Brain pericyte (primary cell): ENCODE data around the gene FBXO17.
"Not testable (repeated sequence)": the region's sequence is repeated elsewhere in the genome, so short reads cannot be mapped to it uniquely, and the experiment has no call there.

Source experiments
- DNase-seq: peaks from one replicate; pipeline ENCODE4 v3.0.0-alpha.2; 2012; ENCODE audit warnings: low read depth, low spot score

FBXO17 gene

GRCh38 chr19:38944981-38945506 lies 30.5 kb downstream of the FBXO17 start:
- DNase-seq, result no peak

GRCh38 chr19:38942471-38943181 lies 32.9 kb downstream of the FBXO17 start:
- DNase-seq, result no peak

GRCh38 chr19:38941979-38942378 lies 33.6 kb downstream of the FBXO17 start:
- no peak for DNase-seq

GRCh38 chr19:38941466-38941865 lies 34.1 kb downstream of the FBXO17 start:
- not testable (repeated sequence) for DNase-seq

- DNase-seq, result no peak
Observed at GRCh38 chr19:38939957-38940356, 35.6 kb downstream of the FBXO17 start.

- no peak for DNase-seq
Observed at GRCh38 chr19:38933544-38933943, 42.0 kb downstream of the FBXO17 start.

- no peak for DNase-seq
Observed at GRCh38 chr19:38932425-38933179, 42.9 kb downstream of the FBXO17 start.

GRCh38 chr19:38931521-38931793 lies 44.1 kb downstream of the FBXO17 start:
- no peak for DNase-seq

- peak; percentile 98 for DNase-seq
Observed at GRCh38 chr19:38930776-38931520, 44.6 kb downstream of the FBXO17 start, which contains the start of gene MRPS12. Gene MRPS12 (plus strand): TSS chr19:38930944. CDS start chr19:38931295, 351 bp downstream.

- DNase-seq, result no peak
Observed at GRCh38 chr19:38929929-38930775, 45.4 kb downstream of the FBXO17 start, which contains the start of gene SARS2. Gene SARS2 (minus strand): TSS chr19:38930763. CDS start chr19:38930736, 27 bp downstream.

- no peak for DNase-seq
Observed at GRCh38 chr19:38928391-38929001, 47.0 kb downstream of the FBXO17 start.

GRCh38 chr19:38924388-38924787 lies 51.2 kb downstream of the FBXO17 start:
- no peak for DNase-seq

GRCh38 chr19:38922482-38922881 lies 53.1 kb downstream of the FBXO17 start:
- no peak for DNase-seq

GRCh38 chr19:38921420-38922274 lies 53.9 kb downstream of the FBXO17 start:
- no peak for DNase-seq

- no peak for DNase-seq
Observed at GRCh38 chr19:38920602-38921419, 54.7 kb downstream of the FBXO17 start.

- DNase-seq, result no peak
Observed at GRCh38 chr19:38919837-38920601, 55.5 kb downstream of the FBXO17 start.

GRCh38 chr19:38918526-38918925 lies 57.0 kb downstream of the FBXO17 start:
- DNase-seq, result no peak

- no peak for DNase-seq
Observed at GRCh38 chr19:38917921-38918491, 57.5 kb downstream of the FBXO17 start.
